Fibroblast of upper back skin (primary cell): ENCODE measurements around the gene PKLR.
"Not testable (repeated sequence)": the region's sequence is repeated elsewhere in the genome, so short reads cannot be mapped to it uniquely, and the experiment has no call there.

ENCODE experiments used
- DNase-seq: peaks from one replicate; pipeline ENCODE4 v3.0.0-alpha.2; 2013

The PKLR gene

DNA sequence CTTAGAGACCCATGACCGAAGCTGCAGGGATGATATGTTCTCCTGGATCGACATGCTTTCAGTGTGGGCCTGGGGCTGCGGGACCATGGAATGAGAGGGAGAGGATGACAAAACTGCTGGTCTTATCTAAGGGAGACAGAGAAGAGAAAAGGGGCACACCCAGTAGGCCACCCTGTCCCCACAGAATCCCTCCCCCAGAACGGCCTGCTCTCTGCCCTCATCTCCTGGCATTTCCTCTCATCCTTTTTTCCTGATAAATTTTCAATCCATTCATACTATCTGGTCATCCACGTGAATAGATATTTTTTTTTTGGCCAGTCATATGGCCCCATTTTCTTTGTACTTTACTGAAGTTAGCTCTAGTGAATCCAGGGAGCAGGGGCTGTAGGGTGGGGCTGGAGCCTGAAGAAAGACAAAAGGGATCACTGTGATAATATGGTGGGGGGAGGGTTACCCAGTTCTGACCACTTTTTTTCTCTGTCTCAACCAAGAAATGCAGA lies at the start of gene PKLR:
Gene PKLR (minus strand): TSS at position 97 of the 500 bp plus-strand sequence. CDS start 43 bp downstream, at position 54.
- no peak for DNase-seq

GRCh38 chr1:155342842-155343241 lies 41.6 kb upstream of the PKLR start:
- DNase-seq, result no peak

- no peak for DNase-seq
Measured at GRCh38 chr1:155339515-155340097, 38.4 kb upstream of the PKLR start.

- DNase-seq, result no peak
Measured at GRCh38 chr1:155334962-155335361, 33.7 kb upstream of the PKLR start.

- DNase-seq, result no peak
Measured at GRCh38 chr1:155329980-155330598, 28.9 kb upstream of the PKLR start.

GRCh38 chr1:155328856-155329255 lies 27.6 kb upstream of the PKLR start:
- DNase-seq, result not testable (repeated sequence)

DNA sequence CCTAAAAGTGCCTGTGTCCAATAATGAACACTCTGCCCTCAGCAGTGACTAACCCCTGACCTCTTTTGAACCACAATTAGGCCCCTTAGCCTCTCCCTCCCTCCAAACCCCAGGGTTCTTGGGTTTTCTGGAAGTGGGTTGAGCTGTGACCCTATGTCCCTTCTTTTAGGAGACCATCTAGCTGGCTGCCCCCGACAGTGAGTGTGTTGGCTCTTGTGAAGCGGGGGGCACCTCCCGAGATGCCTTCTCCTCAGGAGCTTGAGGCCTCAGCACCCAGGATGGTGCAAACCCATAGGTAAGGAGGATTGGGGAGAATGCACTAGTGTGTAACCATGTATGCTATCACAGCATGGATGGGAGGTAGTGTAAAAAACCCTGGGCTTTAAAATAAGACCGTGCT lies 26.7 kb upstream of the PKLR start:
- no peak for DNase-seq

GRCh38 chr1:155326631-155327037 lies 25.4 kb upstream of the PKLR start:
- DNase-seq, result no peak

DNA sequence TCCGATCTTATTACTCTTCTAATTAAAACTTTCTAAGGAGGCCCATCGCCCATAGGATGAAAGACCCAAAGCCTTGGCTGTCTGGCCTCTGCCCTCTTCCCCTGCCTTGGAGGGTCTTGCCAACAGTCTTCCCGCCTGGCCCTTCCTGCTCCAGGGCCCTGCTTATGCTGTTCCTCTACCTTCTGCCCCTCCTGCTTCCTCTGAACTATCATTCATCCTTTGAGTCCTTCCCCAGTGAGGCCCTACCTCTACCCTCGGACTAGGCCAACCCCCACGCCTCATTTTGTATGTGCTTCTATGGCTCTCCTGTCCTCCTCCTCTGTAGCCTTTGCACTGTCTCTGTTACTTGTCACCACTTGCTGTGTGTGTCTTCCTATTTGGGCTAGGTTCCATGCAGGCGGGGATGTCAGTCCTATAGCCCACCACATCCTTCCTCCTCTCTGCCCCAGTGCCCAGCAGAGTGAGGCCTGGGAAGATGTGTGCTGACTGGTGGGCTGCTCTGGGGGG lies 24.8 kb upstream of the PKLR start:
- no peak for DNase-seq

GRCh38 chr1:155325603-155325893 lies 24.3 kb upstream of the PKLR start:
- no peak for DNase-seq

GRCh38 chr1:155324717-155325602 lies 23.7 kb upstream of the PKLR start:
- DNase-seq, result peak; percentile 41

DNA sequence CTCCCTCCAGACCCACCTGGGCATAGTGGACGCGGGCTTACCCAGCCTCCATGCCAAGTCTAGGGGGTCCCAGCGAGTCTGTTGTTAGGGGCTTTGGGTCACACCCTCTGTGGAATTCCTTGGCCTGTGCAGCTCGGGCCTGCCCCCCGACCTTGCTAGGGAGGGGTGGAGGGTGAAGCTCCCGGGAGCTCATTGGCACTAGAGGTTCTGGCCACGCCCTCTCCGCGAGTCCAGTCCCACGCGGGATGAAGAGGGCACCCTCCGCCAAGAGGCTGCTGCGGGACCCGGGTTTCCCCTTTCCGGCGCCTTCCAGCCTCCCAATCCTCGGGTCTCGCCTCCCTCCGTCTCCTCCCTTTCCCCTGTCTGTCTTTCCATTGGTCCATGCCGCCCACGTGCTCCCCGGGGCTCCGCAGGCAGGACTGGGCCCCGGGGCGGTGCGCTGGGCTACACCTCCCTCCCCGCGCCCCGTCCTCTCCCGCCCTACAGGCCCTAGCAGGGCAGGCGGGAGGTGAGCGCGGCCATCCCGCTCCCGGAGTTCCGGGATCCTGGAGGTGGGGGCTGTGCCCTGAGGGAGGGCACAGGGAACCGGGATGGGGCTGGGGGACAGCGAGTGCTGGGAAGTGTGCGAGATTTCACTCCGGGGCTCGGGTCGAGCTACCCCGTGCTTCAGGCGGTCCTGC lies 22.9 kb upstream of the PKLR start:
- DNase-seq, result peak; percentile 95

DNA sequence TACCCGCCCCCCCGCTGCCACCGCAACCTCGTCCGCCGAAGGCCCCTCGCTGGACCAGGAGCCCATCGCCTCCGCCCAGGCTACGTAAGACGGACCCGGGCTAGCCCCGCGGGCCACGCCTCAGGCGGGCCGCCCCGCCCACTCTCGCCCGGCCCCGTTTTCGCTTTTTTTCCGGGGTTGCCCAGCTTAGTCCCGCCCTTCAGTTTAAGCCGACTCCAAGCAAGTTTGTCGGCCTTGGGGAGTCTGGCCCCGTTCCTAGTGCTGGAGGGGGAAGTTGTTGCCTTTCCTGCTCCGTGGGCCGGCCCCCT lies 22.4 kb upstream of the PKLR start:
- peak; percentile 89 for DNase-seq

DNA sequence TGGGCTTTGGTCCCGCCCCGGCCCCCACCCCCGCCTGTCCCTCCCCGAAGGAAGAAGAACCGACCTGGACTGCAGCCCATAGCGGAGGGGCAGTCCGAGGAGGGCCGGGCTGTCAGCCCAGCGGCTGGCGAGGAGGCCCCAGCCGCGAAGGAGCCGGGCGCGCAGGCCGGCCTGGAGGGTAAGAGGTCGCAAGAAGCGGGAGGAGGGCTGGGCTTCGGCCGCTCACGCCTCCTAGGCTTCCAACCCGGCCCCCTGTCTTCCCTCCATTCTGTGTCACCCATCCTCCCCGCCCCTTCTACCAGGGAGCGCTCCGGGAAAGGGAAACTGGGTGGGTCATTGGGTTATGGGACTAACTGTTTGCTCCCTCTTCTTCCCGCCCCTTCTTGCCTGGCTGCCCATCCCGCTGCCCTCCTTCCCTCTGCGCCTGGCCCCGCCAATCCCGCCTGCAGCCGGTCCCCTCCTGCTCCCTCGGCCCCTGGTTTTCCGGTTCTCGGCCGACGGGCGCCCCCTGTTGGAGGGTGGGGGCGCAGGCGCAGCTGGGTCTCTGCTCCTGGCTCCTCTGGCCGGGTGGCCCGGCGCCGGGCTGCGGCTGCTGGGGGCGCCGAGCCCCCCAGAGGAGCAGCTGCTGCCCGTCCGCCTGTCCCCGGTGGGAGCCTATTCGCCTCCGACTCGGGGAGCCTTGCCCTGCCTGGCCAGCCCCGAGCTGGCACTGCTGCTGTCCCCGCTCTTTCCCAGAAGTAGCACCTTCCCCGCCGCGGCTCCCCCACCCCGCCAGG lies 21.9 kb upstream of the PKLR start:
- DNase-seq, result peak; percentile 90

- DNase-seq, result no peak
Measured at GRCh38 chr1:155322571-155322952, 21.3 kb upstream of the PKLR start.

- no peak for DNase-seq
Measured at GRCh38 chr1:155321639-155322503, 20.6 kb upstream of the PKLR start.

GRCh38 chr1:155320661-155321617 lies 19.7 kb upstream of the PKLR start, which contains the start of gene RUSC1:
RUSC1 (plus strand) TSS chr1:155320894; CDS start chr1:155321774, 880 bp downstream.
- peak; percentile 62 for DNase-seq

DNA sequence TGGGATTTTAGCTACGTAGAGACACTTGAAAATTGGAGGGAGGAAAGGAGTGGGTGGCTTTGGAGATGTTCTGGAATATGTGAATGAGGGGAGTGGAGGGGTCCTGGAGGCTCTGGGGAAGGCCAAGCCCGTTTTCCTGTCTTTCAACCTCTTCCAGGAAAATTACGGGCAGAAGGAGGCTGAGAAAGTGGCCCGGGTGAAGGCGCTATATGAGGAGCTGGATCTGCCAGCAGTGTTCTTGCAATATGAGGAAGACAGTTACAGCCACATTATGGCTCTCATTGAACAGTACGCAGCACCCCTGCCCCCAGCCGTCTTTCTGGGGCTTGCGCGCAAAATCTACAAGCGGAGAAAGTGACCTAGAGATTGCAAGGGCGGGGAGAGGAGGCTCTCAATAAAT lies 19.0 kb upstream of the PKLR start:
- no peak for DNase-seq

- DNase-seq, result no peak
Measured at GRCh38 chr1:155319536-155319935, 18.3 kb upstream of the PKLR start.

DNA sequence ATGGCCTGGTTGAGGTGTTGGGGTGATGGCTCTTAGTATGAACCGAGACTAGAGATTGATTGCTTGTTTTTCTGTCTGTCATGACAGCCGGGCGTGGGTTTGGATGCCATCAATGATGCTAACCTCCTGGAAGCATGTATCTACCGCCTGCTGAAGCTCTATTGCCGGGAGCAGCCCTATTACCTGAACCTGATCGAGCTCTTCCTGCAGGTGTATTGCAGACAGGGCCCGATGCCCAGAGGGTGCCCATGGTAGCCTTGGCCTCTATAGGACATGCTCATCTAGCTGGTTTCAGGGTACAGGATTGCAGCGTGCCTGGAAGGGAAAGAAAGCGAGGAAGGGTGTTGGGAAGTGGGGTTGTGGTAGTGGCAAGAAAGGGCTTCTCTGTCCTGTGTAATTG lies 16.8 kb upstream of the PKLR start:
- no peak for DNase-seq
